K562 (cell line): ENCODE results near the gene SLC31A2. TPM values are rescaled to one million over a fixed set of nuclear protein-coding genes. Genes with fewer than 3 reads are reported as not detected.

Experiments used
- ATF1 ChIP-seq, 2 experiments: fragments of 450-650 bp in 1 of 2; IDR thresholded peaks; 2 replicates each; pipeline ENCODE4 v1.6.1; 2016; ENCODE audit warnings: missing compliant biosample characterization in 1 of 2, missing genetic modification characterization in 1 of 2
- BCL6 ChIP-seq: fragments of 250-450 bp; sonication (Bioruptor Pico); IDR thresholded peaks from 2 replicates; pipeline ENCODE4 v1.4.0; 2020
- CEBPG ChIP-seq, 3 experiments: fragments of 200-800 bp in 1 of 3; sonication (Bioruptor generic) in 1 of 3; sonication (generic) in 1 of 3; formaldehyde crosslinking in 1 of 3; IDR thresholded peaks in 2 of 3; conservative IDR thresholded peaks in 1 of 3; 2 replicates each; pipeline versions ENCODE4 v1.6.1 to v1.8.0; 2016 to 2022; ENCODE audit warnings: missing compliant biosample characterization in 2 of 3, missing genetic modification characterization in 2 of 3, mild to moderate bottlenecking in 1 of 3, missing genetic modification reagents in 1 of 3
- CSDE1 ChIP-seq, 2 experiments: fragments of 450-650 bp; IDR thresholded peaks; 2 replicates each; pipeline ENCODE4 v1.6.1; 2016; ENCODE audit warnings: mild to moderate bottlenecking in 1 of 2
- ETV6 ChIP-seq, 3 experiments: fragments of 150-350 bp in 1 of 3; sonication (generic) in 1 of 3; formaldehyde crosslinking in 1 of 3; IDR thresholded peaks; 2 replicates each; pipeline versions ENCODE4 v1.6.1 to v1.8.0; 2014 to 2022; ENCODE audit warnings: borderline replicate concordance in 2 of 3, low read depth in 2 of 3, antibody characterized with exemption in 1 of 3, low read length in 1 of 3, mild to moderate bottlenecking in 1 of 3, missing genetic modification reagents in 1 of 3
- IRF2 ChIP-seq: sonication (generic); formaldehyde crosslinking; IDR thresholded peaks from 2 replicates; pipeline ENCODE4 v1.8.1; 2022; ENCODE audit warnings: mild to moderate bottlenecking, missing genetic modification reagents
- MECOM ChIP-seq: fragments of 250-450 bp; sonication (Bioruptor Pico); IDR thresholded peaks from 2 replicates; pipeline ENCODE4 v1.8.0; 2022; ENCODE audit warnings: inconsistent platforms
- NR4A1 ChIP-seq, 2 experiments: fragments of 250-450 bp in 1 of 2; fragments of 450-650 bp in 1 of 2; sonication (Bioruptor Pico) in 1 of 2; IDR thresholded peaks; 2 replicates each; pipeline versions ENCODE4 v1.4.0 to v1.6.1; 2016 to 2020; ENCODE audit warnings: mild to moderate bottlenecking in 2 of 2, missing compliant biosample characterization in 1 of 2, missing genetic modification characterization in 1 of 2, moderate library complexity in 1 of 2
- TEAD4 ChIP-seq, 2 experiments: sonication (generic) in 1 of 2; formaldehyde crosslinking in 1 of 2; IDR thresholded peaks; 2 replicates each; pipeline versions ENCODE4 v1.6.1 to v1.8.0; 2012 to 2022; ENCODE audit warnings: borderline replicate concordance in 1 of 2, inconsistent platforms in 1 of 2, low read length in 1 of 2, mild to moderate bottlenecking in 1 of 2, missing genetic modification reagents in 1 of 2
- ZFX ChIP-seq: sonication (generic); formaldehyde crosslinking; IDR thresholded peaks from 2 replicates; pipeline ENCODE4 v1.8.0; 2022; ENCODE audit warnings: mild to moderate bottlenecking, missing genetic modification reagents, moderate library complexity
- ZNF766 ChIP-seq: fragments of 200-800 bp; sonication (Bioruptor generic); conservative IDR thresholded peaks from 2 replicates; pipeline ENCODE4 v1.6.1; 2016; ENCODE audit warnings: missing genetic modification characterization, missing compliant biosample characterization
- polyA plus RNA-seq, 8 experiments: library from polyadenylated mRNA; depleted of rRNA in 4 of 8; stranded (reverse) in 5 of 8; unstranded in 3 of 8; fragments of >200 nt; fragmentation: Nextera tagmentation in 2 of 8; fragmentation: Illumina TruSeq in 1 of 8; extraction: Ambion mirVana in 2 of 8; extraction: Trizol in 1 of 8; gene quantifications; 2 replicates each; pipeline versions ENCODE4 v1.2.1 to v1.2.3, GENCODE V29; 2011 to 2014; ENCODE audit warnings: inconsistent platforms in 1 of 8, missing spikeins in 1 of 8
- total RNA-seq, 7 experiments: library from RNA; depleted of rRNA in 6 of 7; stranded (reverse); fragments of >200 nt in 6 of 7; fragmentation: Illumina TruSeq in 2 of 7; extraction: Trizol in 2 of 7; gene quantifications; 2 replicates each; pipeline versions ENCODE4 v1.2.1 to v1.2.3, GENCODE V29; 2011 to 2021; ENCODE audit warnings: low replicate concordance in 1 of 7
- TF ChIP-seq, protein P1 (sequence below): fragments of 200-400 bp; formaldehyde crosslinking; IDR thresholded peaks from 2 replicates; pipeline ENCODE4 v1.6.1; 2017; ENCODE audit warnings: mild to moderate bottlenecking, low read depth, low read length, moderate library complexity
- TF ChIP-seq, protein P2 (sequence below), 2 experiments: fragments of 450-650 bp in 1 of 2; IDR thresholded peaks; 2 replicates each; pipeline ENCODE4 v1.6.1; 2011 to 2017; ENCODE audit warnings: low read depth in 2 of 2, antibody characterized with exemption in 1 of 2, borderline replicate concordance in 1 of 2, low read length in 1 of 2, mild to moderate bottlenecking in 1 of 2, mixed read lengths in 1 of 2; ENCODE audit not compliant: control insufficient read depth in 1 of 2
- TF ChIP-seq, protein P3 (sequence below): sonication (generic); formaldehyde crosslinking; IDR thresholded peaks from 2 replicates; pipeline ENCODE4 v1.9.0; 2022; ENCODE audit warnings: mild to moderate bottlenecking, missing genetic modification reagents
- TF ChIP-seq, protein P4 (sequence below): fragments of 450-650 bp; formaldehyde crosslinking; IDR thresholded peaks from 2 replicates; pipeline ENCODE4 v1.4.0; 2020; ENCODE audit warnings: mild to moderate bottlenecking, mixed read lengths

SLC31A2 gene
- total and polyA plus RNA-seq, 9 of the 15 experiments (the other 6 are each of a cell fraction or from before 2014, with no cell fraction given): 1.5 to 4.3 (median 2.3) TPM

DNA sequence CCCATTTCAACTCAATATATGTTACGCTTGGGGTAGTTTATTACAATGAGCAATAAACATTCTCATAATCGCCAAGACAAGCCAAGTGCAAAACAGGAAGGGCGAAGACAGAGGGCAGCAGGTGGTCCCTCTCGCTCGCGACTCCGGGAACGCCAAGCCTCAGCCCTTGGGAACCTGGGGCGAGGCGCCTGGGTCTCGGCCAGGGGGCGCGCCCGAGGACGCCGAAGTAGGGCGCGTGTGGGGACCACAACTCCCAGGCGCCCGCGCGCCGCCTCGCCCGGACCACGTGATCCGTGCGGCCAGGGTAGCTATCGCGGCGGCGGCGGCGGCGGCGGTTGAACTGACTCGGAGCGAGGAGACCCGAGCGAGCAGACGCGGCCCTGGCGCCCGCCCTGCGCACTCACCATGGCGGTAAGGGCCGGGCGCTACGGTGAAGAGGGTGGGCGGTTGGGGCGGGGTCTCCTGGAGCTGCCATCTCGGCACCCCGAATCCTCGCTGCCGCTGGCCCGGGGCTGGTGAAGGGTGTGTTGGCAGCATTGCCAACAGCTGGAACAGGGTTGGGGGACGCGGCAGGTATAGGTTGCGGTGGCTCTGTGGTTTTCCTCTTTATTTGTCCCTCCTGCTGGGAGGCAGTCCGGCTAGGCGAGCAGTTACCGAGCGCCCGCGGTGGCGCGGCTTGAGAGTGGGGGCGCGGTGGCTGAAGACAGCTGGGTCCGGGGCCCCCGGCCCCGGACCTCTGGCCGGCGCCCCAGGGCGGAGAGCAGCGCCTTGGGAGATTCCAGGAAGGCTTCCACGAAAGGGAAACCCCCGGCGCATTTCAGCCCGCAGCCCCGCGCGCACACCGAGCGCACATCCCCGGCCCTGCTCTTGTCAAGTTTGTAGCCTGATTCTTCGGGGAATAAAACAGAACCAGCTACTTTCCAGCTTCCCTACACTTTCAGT is at the start of gene SLC31A2 (continued):
- TF ChIP-seq TEAD4 (IDR thresholded peaks at IDR 0.05; ENCODE audit: low read length): peak; percentile 29; the same call in 1 of the 2 replicates
- TF ChIP-seq TEAD4 (CRISPR knock-in tag; IDR thresholded peaks at IDR 0.05; ENCODE audit: borderline replicate concordance): peak; percentile 96; the same call in 1 of the 2 replicates
- peak; percentile 35; the same call in 1 of the 2 replicates for TF ChIP-seq CEBPG (CRISPR knock-in tag; IDR thresholded peaks at IDR 0.05)
- no peak for TF ChIP-seq CEBPG (tag; conservative IDR thresholded peaks at IDR 0.05 in 1 of 2, IDR thresholded peaks at IDR 0.05 in 1 of 2)
- TF ChIP-seq, protein P1, sequence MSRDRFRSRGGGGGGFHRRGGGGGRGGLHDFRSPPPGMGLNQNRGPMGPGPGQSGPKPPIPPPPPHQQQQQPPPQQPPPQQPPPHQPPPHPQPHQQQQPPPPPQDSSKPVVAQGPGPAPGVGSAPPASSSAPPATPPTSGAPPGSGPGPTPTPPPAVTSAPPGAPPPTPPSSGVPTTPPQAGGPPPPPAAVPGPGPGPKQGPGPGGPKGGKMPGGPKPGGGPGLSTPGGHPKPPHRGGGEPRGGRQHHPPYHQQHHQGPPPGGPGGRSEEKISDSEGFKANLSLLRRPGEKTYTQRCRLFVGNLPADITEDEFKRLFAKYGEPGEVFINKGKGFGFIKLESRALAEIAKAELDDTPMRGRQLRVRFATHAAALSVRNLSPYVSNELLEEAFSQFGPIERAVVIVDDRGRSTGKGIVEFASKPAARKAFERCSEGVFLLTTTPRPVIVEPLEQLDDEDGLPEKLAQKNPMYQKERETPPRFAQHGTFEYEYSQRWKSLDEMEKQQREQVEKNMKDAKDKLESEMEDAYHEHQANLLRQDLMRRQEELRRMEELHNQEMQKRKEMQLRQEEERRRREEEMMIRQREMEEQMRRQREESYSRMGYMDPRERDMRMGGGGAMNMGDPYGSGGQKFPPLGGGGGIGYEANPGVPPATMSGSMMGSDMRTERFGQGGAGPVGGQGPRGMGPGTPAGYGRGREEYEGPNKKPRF: no peak
- TF ChIP-seq CSDE1 (IDR thresholded peaks at IDR 0.05): no peak
- TF ChIP-seq, protein P2, sequence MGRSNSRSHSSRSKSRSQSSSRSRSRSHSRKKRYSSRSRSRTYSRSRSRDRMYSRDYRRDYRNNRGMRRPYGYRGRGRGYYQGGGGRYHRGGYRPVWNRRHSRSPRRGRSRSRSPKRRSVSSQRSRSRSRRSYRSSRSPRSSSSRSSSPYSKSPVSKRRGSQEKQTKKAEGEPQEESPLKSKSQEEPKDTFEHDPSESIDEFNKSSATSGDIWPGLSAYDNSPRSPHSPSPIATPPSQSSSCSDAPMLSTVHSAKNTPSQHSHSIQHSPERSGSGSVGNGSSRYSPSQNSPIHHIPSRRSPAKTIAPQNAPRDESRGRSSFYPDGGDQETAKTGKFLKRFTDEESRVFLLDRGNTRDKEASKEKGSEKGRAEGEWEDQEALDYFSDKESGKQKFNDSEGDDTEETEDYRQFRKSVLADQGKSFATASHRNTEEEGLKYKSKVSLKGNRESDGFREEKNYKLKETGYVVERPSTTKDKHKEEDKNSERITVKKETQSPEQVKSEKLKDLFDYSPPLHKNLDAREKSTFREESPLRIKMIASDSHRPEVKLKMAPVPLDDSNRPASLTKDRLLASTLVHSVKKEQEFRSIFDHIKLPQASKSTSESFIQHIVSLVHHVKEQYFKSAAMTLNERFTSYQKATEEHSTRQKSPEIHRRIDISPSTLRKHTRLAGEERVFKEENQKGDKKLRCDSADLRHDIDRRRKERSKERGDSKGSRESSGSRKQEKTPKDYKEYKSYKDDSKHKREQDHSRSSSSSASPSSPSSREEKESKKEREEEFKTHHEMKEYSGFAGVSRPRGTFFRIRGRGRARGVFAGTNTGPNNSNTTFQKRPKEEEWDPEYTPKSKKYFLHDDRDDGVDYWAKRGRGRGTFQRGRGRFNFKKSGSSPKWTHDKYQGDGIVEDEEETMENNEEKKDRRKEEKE (IDR thresholded peaks at IDR 0.05; ENCODE audit: borderline replicate concordance in 1 of 2, control insufficient read depth in 1 of 2, low read depth in 2 of 2, low read length in 1 of 2): no peak
- TF ChIP-seq ATF1 (CRISPR knock-in tag; IDR thresholded peaks at IDR 0.05): no peak
- TF ChIP-seq ATF1 (tag; IDR thresholded peaks at IDR 0.05): peak; percentile 68
- TF ChIP-seq NR4A1 (CRISPR knock-in tag; IDR thresholded peaks at IDR 0.05): no peak
- TF ChIP-seq NR4A1 (tag; IDR thresholded peaks at IDR 0.05): peak; percentile 29; the same call in 1 of the 2 replicates
- peak; percentile 71 for TF ChIP-seq ZFX (CRISPR knock-in tag)
- TF ChIP-seq, protein P3, sequence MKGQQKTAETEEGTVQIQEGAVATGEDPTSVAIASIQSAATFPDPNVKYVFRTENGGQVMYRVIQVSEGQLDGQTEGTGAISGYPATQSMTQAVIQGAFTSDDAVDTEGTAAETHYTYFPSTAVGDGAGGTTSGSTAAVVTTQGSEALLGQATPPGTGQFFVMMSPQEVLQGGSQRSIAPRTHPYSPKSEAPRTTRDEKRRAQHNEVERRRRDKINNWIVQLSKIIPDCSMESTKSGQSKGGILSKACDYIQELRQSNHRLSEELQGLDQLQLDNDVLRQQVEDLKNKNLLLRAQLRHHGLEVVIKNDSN (CRISPR knock-in tag): peak; percentile 95
- TF ChIP-seq ETV6 (IDR thresholded peaks at IDR 0.05; ENCODE audit: borderline replicate concordance in 1 of 2, low read depth in 2 of 2, low read length in 1 of 2): no peak
- TF ChIP-seq ETV6 (CRISPR knock-in tag; IDR thresholded peaks at IDR 0.05; ENCODE audit: borderline replicate concordance): peak; percentile 90; the same call in 1 of the 2 replicates
- TF ChIP-seq ZNF766: 0 out of 2 replicates have a peak, but pooled peaks have one; percentile 22
- TF ChIP-seq IRF2 (CRISPR knock-in tag): 0 out of 2 replicates have a peak, but pooled peaks have one; percentile 22
- TF ChIP-seq, protein P4, sequence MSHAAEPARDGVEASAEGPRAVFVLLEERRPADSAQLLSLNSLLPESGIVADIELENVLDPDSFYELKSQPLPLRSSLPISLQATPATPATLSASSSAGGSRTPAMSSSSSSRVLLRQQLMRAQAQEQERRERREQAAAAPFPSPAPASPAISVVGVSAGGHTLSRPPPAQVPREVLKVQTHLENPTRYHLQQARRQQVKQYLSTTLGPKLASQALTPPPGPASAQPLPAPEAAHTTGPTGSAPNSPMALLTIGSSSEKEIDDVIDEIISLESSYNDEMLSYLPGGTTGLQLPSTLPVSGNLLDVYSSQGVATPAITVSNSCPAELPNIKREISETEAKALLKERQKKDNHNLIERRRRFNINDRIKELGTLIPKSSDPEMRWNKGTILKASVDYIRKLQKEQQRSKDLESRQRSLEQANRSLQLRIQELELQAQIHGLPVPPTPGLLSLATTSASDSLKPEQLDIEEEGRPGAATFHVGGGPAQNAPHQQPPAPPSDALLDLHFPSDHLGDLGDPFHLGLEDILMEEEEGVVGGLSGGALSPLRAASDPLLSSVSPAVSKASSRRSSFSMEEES (CRISPR knock-in tag): peak; percentile 98
- TF ChIP-seq BCL6 (CRISPR knock-in tag): no peak
- no peak for TF ChIP-seq MECOM (CRISPR knock-in tag)
